Astrocyte (in vitro differentiated cells and primary cell): Measurements from ENCODE around the gene MYO5B.

ENCODE experiments used
- CTCF ChIP-seq: IDR thresholded peaks from 2 replicates; pipeline ENCODE4 v1.5.1; 2011; ENCODE audit warnings: low read depth, mild to moderate bottlenecking, inconsistent platforms, low read length, moderate library complexity; ENCODE audit not compliant: insufficient read depth
- EZH2 ChIP-seq: IDR thresholded peaks from 2 replicates; pipeline ENCODE4 v1.6.1; 2012; ENCODE audit warnings: mild to moderate bottlenecking, low read length, inconsistent platforms; ENCODE audit not compliant: insufficient read depth

GRCh38 chr18:49886891-49887764 is 307.8 kb downstream of the MYO5B start:
- no peak for TF ChIP-seq EZH2
- TF ChIP-seq CTCF, result no peak
